Measurements from ENCODE around the gene ACKR3.

Gene ACKR3

DNA sequence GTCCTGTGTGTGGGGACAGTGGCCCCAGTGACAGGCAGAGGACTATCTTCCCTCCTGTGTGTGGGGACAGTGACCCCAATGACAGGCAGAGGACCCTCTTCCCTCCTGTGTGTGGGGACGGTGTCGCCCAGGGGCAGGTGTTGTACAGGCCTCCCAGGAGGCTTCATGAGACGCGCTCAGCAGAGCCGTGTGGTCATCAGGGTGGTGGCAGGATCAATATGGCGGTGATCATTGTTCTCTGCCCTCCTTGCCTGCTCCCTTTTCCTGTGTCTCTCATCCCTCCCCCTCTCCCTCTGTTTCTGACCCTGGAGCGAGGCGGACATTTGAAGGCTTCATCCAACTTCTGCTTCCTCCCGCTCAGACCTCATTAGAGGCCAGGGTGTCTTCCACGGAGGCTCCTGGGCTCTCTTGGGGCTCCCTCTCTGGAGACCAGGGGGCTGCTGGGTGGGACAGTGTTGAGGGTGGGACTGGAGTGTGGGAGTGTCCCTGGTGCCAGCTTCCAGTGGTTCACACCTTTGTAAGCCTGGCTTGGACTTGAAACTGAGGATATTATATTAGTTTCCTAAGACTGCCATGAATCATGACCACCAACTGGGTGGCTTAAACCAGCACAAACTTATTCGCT, 59.5 kb downstream of the ACKR3 start:
- no peak for DNase-seq (ENCODE audit: low read depth in 2 of 2, low spot score in 1 of 2)

DNA sequence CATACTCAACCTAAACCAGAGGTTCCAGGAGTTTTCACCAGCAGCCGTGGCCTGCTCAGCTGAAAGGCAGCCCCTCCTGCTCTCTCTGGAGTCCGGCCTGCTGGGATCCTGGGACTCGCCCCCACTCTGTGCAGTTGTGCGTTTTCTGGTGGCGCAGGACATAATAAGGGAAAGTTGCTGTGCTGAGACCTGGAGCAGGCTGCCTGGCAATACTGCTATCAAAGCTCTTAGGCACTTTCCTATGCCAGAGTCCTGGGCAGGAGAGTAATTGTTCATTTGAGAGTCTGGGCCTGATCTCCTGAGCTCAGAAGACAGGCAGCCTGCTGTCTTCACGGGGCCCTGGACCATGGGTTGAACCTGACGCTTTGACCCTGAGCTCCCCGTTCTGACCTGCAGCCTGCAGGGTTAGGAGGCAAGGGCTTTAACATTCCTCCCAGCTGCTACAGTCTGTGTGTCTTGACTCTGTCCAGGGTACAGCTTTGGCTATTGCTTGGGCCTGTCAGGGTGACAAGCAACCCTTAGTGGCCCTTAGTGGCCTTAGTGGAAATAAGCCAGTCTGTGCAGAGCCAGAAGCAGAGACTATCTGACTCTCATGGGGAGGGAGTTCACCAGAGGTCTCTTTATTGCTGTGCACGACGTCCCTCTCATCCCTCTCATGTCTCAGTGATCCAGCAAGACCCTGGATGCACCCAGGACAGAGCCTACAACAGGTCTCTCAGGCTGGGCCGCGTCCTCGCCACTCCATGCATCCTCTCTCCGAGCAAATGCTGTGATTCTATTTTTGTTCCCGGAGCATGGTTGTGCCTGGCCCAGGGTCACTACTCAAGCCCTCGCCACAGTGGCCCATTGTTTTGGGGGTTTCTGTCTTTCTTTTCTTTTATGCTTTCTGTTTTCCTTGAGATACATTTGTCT, 60.6 kb downstream of the ACKR3 start:
- no peak for DNase-seq (ENCODE audit: low read depth in 2 of 2, low spot score in 1 of 2)

DNA sequence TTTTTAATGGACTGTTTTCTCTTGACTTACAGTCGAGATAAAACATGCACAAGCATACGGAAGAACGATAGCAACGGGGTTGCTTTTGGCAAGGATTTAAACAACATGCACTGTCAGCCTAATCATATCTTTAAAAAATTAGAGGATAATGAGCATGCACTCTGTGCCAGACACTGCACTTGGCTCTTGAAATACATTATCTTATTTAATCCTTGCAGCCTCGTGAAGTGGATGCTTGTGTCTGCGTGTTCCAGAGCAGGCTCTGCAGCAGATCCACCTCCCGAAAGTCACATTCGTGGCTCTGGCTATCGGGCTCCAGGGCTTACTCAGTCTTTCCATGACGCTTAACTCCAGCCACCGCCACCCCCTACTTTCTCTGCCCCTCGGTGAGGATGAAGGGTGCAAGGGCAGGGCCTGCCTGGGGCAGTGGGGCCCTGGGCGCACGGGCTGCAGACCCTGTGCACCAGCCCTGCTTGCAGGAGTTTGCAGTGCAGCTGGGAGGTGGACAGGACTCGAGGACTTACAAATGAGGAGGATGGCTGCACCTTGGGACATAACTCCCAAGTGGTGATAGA, 61.7 kb downstream of the ACKR3 start:
- no peak for DNase-seq (ENCODE audit: low read depth in 2 of 2, low spot score in 1 of 2)

DNA sequence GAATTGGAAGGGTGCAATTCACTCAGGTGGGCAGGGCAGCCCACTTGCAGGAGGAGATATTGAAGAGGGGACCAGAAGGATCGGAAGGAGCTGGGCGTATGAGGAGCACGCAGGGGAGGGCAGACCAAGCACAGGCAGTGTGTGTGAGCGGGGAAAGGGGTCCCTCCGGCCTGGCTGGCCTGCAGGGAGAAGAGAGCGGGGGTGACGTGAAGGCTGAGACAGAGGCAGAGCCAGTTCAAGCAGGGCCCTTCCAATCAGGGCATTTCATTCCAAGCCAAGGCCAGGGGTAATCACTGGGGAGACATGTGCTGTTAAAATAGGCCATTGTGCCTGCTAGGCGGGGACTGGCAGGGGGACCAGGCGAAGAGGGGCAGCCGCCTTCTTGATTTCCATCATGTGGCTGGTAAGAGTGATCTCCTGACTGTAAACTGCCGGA, 62.2 kb downstream of the ACKR3 start:
- no peak for DNase-seq (ENCODE audit: low read depth in 2 of 2, low spot score in 1 of 2)
